ENCODE results near the gene ESRRA.

DNA sequence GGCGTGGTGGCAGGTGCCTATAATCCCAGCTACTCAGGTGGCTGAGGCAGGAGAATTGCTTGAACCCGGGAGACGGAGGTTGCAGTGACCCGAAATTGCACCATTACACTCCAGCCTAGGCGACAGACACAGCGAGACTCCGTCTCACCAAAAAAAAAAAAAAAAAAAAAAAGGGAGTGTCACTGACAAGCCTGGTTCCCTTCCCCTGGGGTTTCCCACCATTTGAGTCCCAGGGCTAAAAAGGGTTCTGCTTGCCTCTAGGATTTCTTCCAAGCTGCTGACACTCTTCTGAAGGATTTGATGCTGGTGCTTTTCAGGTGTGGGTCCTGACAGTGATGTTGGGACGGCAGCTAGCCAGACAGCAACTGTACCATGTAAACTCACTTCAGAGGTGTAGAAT lies 33.4 kb downstream of the ESRRA start:
- TF ChIP-seq, protein P1, sequence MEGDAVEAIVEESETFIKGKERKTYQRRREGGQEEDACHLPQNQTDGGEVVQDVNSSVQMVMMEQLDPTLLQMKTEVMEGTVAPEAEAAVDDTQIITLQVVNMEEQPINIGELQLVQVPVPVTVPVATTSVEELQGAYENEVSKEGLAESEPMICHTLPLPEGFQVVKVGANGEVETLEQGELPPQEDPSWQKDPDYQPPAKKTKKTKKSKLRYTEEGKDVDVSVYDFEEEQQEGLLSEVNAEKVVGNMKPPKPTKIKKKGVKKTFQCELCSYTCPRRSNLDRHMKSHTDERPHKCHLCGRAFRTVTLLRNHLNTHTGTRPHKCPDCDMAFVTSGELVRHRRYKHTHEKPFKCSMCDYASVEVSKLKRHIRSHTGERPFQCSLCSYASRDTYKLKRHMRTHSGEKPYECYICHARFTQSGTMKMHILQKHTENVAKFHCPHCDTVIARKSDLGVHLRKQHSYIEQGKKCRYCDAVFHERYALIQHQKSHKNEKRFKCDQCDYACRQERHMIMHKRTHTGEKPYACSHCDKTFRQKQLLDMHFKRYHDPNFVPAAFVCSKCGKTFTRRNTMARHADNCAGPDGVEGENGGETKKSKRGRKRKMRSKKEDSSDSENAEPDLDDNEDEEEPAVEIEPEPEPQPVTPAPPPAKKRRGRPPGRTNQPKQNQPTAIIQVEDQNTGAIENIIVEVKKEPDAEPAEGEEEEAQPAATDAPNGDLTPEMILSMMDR (optimal IDR thresholded peaks at IDR 0.05 in 1 of 3, IDR thresholded peaks at IDR 0.05 in 1 of 3, conservative IDR thresholded peaks at IDR 0.05 in 1 of 3; ENCODE audit: extremely low read depth in 1 of 3, insufficient read depth in 2 of 3, low read length in 3 of 3), result no peak
- no peak for TF ChIP-seq EZH2 (IDR thresholded peaks at IDR 0.05; ENCODE audit: low read length)
